ENCODE results near the gene PMS2.
"Not testable (repeated sequence)": the region's sequence is repeated elsewhere in the genome, so short reads cannot be mapped to it uniquely, and the experiment has no call there.

Gene PMS2

DNA sequence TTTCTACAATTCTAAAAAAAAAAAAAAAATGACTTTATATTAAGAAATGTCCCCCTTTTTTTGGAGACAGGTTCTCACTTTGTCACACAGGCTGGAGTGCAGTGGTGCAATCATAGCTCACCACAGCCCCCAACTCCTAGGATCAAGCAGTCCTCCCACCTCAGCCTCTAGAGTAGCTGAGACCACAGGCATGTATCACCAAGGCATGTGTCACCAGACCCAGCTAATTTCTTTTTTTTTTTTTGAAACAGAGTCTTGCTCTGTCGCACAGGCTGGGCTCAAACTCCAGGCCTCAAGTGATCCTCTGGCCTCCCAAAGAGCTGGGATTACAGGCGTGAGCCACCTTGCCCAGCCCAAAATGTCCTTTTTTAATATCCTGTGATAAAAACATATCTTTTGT lies 84.7 kb downstream of the PMS2 start:
- DNase-seq (ENCODE audit: low read depth in 2 of 2) = not testable (repeated sequence)

Measured in stimulated activated CD8-positive, alpha-beta memory T cell treated with anti-CD3 and anti-CD28 coated beads, Interleukin-7, amount 100 ng/mL, for 1 hour (primary cell).